ENCODE data around the gene PRKAG2.

Gene PRKAG2

GRCh38 chr7:151856516-151856915 lies 20.4 kb downstream of the PRKAG2 start:
- no peak overlapping the region for H3K27ac ChIP-seq
- no peak overlapping the region for H3K9ac ChIP-seq (ENCODE audit: insufficient read length)
- H3K4me3 ChIP-seq: no peak overlapping the region
- no peaks in the 10 kb centered on the region for H3K36me3 ChIP-seq (ENCODE audit: insufficient read depth, low read length)
- TF ChIP-seq POLR2AphosphoS5 (IDR thresholded peaks at IDR 0.05; ENCODE audit: borderline replicate concordance, low read depth, low read length) (no peak), EZH2 (IDR thresholded peaks at IDR 0.05) (no peak), FOXP2 (optimal IDR thresholded peaks at IDR 0.05; ENCODE audit: control extremely low read depth, extremely low read length, insufficient read depth) (no peak)
- DNase-seq (ENCODE audit: low read depth, low spot score): no peak
- H3K9me3 ChIP-seq (ENCODE audit: low read depth, low read length): no peaks in the 10 kb centered on the region

DNA sequence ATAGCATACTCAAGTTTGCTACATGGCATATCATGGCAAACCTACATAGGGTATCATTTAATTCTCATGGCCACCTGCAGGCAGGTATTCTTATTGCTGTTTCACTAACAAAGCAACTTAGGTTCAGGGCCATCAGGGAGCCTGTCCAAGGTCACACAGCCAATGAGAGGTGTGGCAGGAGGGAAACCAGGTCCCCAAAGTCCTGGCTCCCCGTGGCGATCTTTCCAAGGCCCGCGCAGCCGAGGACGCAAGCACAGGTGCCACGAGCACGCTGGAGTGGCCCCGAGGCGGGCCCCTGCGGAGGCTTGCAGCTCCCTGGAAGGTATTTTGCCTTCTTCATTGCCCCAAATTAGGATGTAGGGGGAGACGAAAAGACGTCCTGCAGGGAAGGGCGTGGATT lies 20.8 kb downstream of the PRKAG2 start:
- Histone ChIP-seq H3K27ac (no peak overlapping the region), H3K9ac (ENCODE audit: insufficient read length) (no peak overlapping the region), H3K9me3 (ENCODE audit: low read depth, low read length) (no peaks in the 10 kb centered on the region), H3K36me3 (ENCODE audit: insufficient read depth, low read length) (no peaks in the 10 kb centered on the region), H3K4me3 (no peak overlapping the region)
- TF ChIP-seq POLR2AphosphoS5 (IDR thresholded peaks at IDR 0.05; ENCODE audit: borderline replicate concordance, low read depth, low read length): no peak
- no peak for TF ChIP-seq FOXP2 (optimal IDR thresholded peaks at IDR 0.05; ENCODE audit: control extremely low read depth, extremely low read length, insufficient read depth)
- no peak for TF ChIP-seq EZH2 (IDR thresholded peaks at IDR 0.05)
- DNase-seq (ENCODE audit: low read depth, low spot score): no peak

DNA sequence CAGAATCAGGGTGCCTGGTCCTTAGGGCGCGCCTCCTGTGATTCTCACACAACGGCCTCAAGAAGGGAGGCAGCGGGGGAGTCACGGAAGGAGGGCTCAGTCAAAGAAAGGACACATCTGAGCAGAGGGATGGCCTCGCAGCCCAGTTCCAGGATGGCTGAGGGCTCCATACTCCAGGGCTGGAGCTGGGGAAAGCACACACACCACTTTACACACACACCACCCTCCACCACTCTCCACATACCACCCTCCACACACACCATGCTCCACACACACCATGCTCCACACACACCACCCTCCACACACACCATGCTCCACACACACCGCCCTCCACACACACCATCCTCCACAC lies 22.2 kb downstream of the PRKAG2 start:
- no peak for TF ChIP-seq FOXP2 (optimal IDR thresholded peaks at IDR 0.05; ENCODE audit: control extremely low read depth, extremely low read length, insufficient read depth)
- TF ChIP-seq EZH2 (IDR thresholded peaks at IDR 0.05): no peak
- TF ChIP-seq POLR2AphosphoS5 (IDR thresholded peaks at IDR 0.05; ENCODE audit: borderline replicate concordance, low read depth, low read length): no peak
- Histone ChIP-seq H3K4me3 (no peak overlapping the region), H3K9me3 (ENCODE audit: low read depth, low read length) (no peaks in the 10 kb centered on the region), H3K27ac (no peak overlapping the region), H3K36me3 (ENCODE audit: insufficient read depth, low read length) (no peaks in the 10 kb centered on the region), H3K9ac (ENCODE audit: insufficient read length) (no peak overlapping the region)
- DNase-seq (ENCODE audit: low read depth, low spot score): no peak

DNA sequence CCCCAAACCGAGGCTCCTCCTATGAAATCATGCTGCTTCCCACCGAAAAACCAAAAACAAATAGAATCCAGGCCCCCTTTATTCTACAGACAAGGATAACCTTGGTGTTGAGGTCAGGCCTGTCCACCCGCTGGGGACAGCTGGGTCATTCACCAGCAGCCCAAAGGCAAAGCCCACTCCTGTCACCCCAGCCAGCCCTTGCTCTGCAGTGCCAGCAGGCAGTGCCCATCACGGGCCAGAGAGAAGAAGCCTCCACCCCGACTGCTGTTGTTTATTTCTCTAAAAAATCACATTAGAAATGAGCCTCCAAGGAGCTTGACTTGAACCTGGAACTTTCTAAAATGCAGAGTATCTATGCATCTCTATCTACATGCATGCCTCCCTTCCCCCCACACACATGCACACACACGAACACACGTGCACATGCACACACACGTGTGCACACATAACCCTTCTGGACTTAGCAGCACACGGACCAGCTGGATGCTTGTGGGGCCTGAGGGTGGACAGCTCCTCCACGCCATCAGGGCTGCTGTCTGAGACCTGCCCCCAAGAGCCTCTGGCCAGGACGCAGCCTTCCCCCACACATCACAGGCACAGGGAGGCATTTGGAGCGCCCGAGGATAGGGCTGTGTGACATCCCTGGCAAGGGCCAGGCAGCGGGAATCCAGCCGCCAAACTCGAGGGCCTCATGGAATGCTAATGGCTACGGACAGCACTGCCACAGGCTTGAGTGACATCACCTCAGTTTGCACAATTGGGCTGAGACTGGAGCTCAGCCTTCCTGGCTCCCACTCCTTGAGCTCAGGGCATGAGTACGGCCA lies 22.8 kb downstream of the PRKAG2 start:
- Histone ChIP-seq H3K4me3 (no peak overlapping the region), H3K36me3 (ENCODE audit: insufficient read depth, low read length) (no peaks in the 10 kb centered on the region), H3K9me3 (ENCODE audit: low read depth, low read length) (no peaks in the 10 kb centered on the region), H3K27ac (no peak overlapping the region), H3K9ac (ENCODE audit: insufficient read length) (no peak overlapping the region)
- no peak for DNase-seq (ENCODE audit: low read depth, low spot score)
- no peak for TF ChIP-seq POLR2AphosphoS5 (IDR thresholded peaks at IDR 0.05; ENCODE audit: borderline replicate concordance, low read depth, low read length)
- TF ChIP-seq EZH2 (IDR thresholded peaks at IDR 0.05): no peak
- TF ChIP-seq FOXP2 (optimal IDR thresholded peaks at IDR 0.05; ENCODE audit: control extremely low read depth, extremely low read length, insufficient read depth): no peak

DNA sequence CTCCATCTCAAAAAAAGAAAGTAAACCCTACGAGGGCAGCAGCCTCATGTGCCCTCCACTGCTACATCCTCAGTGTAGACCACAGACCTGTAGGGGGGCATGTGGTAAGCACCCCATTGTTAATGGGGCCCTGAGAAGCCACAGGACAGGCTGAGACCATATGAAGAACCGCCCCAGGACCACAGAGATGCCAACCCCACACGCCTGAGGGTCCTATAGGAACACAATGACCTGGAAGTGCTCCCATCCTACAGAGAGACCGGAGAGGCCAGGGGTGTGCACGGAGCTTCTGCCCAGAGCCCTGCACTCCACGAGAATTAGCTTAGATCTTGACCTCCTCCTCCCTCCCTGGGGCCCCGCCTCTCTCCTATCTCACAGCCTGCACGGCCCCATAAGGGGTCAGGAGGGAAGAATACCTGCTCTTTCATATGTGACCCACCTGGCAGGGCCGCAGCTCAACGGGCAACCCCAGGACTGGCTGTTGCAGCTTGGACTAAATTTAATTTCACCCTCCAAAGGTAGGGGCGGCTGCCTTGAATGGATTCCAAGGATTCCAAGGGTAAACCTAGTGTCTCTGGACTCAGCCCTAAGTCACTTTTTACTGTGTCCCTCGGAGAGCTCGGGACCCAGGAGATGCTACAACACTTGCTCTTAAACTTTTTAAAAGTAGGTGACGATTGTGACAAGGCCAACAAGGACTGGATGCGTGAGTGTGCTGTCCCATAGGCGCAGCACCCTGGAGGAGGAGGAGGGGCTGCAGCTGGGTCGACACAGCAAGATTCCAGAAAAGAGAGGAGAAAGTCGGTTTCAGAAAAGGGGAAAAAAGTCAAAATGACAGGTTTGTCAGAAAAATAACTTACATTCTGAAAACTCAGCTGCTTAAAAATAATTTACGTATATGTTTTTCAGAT lies 24.2 kb downstream of the PRKAG2 start:
- H3K4me3 ChIP-seq: no peak overlapping the region
- no peak for DNase-seq (ENCODE audit: low read depth, low spot score)
- TF ChIP-seq FOXP2 (optimal IDR thresholded peaks at IDR 0.05; ENCODE audit: control extremely low read depth, extremely low read length, insufficient read depth) (no peak), POLR2AphosphoS5 (IDR thresholded peaks at IDR 0.05; ENCODE audit: borderline replicate concordance, low read depth, low read length) (no peak), EZH2 (IDR thresholded peaks at IDR 0.05) (no peak)

GRCh38 chr7:151851782-151852181 lies 25.1 kb downstream of the PRKAG2 start:
- TF ChIP-seq FOXP2 (optimal IDR thresholded peaks at IDR 0.05; ENCODE audit: control extremely low read depth, extremely low read length, insufficient read depth) (no peak), POLR2AphosphoS5 (IDR thresholded peaks at IDR 0.05; ENCODE audit: borderline replicate concordance, low read depth, low read length) (no peak), EZH2 (IDR thresholded peaks at IDR 0.05) (no peak)
- DNase-seq (ENCODE audit: low read depth, low spot score): no peak
- no peaks in the 10 kb centered on the region for H3K9me3 ChIP-seq (ENCODE audit: low read depth, low read length)
- no peak overlapping the region for H3K4me3 ChIP-seq
- H3K27ac ChIP-seq: no peak overlapping the region
- H3K36me3 ChIP-seq (ENCODE audit: insufficient read depth, low read length): no peaks in the 10 kb centered on the region
- H3K9ac ChIP-seq (ENCODE audit: insufficient read length): no peak overlapping the region

More for the DNA sequence above, 24.2 kb downstream of the PRKAG2 start:
- Histone ChIP-seq H3K9me3 (ENCODE audit: low read depth, low read length) (no peaks in the 10 kb centered on the region), H3K27ac (no peak overlapping the region), H3K9ac (ENCODE audit: insufficient read length) (no peak overlapping the region), H3K36me3 (ENCODE audit: insufficient read depth, low read length) (no peaks in the 10 kb centered on the region)

GRCh38 chr7:151851145-151851751 lies 25.7 kb downstream of the PRKAG2 start:
- Histone ChIP-seq H3K4me3 (no peak overlapping the region), H3K36me3 (ENCODE audit: insufficient read depth, low read length) (no peaks in the 10 kb centered on the region), H3K27ac (no peak overlapping the region), H3K9me3 (ENCODE audit: low read depth, low read length) (no peaks in the 10 kb centered on the region), H3K9ac (ENCODE audit: insufficient read length) (no peak overlapping the region)
- no peak for DNase-seq (ENCODE audit: low read depth, low spot score)
- no peak for TF ChIP-seq POLR2AphosphoS5 (IDR thresholded peaks at IDR 0.05; ENCODE audit: borderline replicate concordance, low read depth, low read length)
- TF ChIP-seq FOXP2 (optimal IDR thresholded peaks at IDR 0.05; ENCODE audit: control extremely low read depth, extremely low read length, insufficient read depth): no peak
- no peak for TF ChIP-seq EZH2 (IDR thresholded peaks at IDR 0.05)

Measured in SK-N-MC (cell line).